Inflammatory macrophage treated with lipopolysaccharide for 4 hours (primary cell): ENCODE results near the gene ID1.
"Not testable (repeated sequence)": the region's sequence is repeated elsewhere in the genome, so short reads cannot be mapped to it uniquely, and the experiment has no call there.

Experiments used
- DNase-seq: peaks from one replicate; pipeline ENCODE4 v3.0.0-alpha.2; 2020

The ID1 gene

DNA sequence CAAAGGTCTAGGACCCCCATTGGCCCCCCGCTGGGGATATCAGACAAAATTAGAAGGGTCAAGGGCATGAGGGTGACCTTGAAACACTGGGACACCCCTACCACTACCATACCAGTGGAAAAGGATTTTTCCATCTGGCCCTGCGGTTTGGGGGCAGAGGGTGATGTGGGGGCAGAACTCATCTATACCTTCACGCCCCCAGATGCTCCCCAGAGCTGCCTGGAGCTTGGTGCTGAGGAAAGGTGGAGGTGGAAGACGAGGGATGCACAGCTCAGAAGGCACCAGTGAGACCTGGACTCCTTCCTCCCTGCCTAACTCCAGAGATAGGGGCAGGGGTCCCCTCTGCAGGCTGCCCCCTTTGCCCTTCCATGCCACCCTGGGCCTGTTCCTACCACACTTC is 33.7 kb downstream of the ID1 start:
- no peak for DNase-seq

DNA sequence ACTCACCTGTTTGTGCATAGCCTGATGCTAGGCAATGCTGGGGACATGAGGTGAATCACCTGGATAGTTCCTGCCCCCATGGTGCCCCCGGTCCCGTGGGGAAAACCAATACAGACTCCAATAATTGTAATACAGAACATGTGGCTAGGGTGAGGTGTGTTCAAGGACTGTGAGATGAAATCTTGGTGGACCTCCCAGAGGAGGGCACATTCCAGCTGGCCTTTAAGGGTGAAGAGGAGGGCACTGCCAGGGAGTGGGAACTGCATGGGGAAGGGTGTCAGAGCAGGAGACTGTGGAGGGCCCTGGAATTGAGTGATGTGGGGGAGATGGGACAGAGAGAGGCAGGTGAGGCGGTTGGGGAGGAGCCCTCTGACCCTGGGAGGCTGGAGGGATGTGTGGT is 35.2 kb downstream of the ID1 start:
- no peak for DNase-seq

DNA sequence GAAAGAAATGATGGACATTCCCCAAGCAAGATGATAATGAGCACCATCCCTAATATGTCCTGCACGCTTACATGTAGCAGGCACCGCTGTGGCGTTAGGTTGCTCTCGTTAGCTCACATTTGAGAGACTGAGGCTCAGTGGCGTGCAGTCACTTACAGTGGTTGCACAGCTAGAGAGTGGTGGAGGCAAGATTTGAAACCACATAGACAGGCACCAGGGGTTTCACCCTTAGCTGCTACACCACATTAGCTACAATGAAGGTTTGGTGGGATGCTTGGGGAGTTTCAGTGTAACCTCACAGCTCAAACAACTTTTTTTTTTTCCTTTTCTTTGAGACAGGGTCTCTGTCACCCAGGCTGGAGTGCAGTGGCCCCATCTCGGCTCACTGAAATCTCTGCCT is 36.3 kb downstream of the ID1 start:
- no peak for DNase-seq

DNA sequence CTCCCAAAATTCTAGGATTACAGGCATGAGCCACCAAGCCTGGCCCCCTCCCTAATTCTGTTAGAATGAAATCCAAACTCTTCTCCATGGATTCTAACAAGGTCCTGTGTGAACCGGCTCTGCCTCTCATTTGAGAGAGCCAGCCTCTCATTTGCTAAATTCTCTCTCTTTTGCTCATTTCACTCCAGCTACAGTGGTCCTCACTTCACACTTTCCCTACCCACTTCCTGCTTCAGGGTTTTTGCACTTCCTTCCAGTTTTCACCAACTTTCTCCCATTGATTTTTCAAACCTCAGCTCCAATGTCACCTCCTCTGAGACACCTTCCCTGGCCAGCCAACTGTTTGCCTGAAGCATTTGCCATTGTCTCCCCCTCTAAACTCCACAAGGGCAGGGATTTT is 37.7 kb downstream of the ID1 start:
- DNase-seq, result no peak

DNA sequence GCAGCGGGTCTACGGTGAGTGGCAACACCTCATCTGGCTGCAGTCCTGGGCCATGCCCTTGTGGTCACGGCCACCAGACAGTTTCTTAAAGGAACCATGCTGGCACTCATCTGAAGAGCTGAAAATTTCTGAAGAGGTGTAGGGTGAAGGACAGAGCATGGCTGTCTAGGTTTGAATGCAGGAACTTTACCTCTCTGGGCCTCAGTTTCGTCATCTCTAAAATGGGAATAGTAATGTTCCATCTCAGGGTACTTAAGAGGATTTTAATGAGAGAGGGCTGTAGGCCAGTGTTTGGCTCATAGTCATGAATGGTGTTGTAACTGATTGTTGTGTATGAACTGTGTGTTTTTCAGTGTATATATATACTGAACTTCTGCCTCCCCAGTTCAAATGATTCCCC is 38.4 kb downstream of the ID1 start:
- DNase-seq, result no peak

DNA sequence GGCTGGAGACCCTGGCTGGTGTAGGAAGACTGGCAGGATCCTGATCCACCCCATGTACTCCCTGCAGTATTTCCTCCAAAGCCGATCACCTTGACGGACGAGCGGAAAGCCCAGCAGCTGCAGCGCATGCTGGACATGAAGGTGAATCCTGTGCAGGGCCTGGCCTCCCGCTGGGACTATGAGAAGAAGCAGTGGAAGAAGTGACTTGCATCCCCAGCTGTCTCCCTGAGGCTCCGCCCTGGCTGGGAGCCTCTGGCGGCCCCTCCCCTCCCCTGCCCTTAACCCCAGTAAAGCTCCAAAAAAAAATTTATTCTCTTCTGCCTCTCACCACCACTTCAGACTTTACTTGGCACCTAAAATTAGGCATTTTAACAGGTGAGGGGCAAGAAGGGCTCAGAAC is 39.6 kb downstream of the ID1 start:
- DNase-seq, result no peak

DNA sequence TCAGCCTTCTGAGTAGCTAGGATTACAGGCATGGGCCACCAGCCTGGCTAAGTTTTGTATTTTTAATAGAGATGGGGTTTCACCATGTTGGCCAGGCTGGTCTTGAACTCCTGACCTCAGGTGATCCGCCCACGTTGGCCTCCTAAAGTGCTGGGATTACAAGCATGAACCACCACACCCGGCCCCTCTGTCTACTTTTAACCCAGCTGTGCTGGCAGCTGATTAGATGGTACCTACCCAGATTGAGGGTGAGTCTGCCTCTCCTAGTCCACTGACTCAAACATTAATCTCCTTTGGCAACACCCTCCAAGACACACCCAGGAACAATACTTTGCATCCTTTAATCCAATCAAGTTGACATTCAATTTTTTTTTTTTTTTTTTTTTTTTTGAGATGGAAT is 43.0 kb downstream of the ID1 start:
- not testable (repeated sequence) for DNase-seq

DNA sequence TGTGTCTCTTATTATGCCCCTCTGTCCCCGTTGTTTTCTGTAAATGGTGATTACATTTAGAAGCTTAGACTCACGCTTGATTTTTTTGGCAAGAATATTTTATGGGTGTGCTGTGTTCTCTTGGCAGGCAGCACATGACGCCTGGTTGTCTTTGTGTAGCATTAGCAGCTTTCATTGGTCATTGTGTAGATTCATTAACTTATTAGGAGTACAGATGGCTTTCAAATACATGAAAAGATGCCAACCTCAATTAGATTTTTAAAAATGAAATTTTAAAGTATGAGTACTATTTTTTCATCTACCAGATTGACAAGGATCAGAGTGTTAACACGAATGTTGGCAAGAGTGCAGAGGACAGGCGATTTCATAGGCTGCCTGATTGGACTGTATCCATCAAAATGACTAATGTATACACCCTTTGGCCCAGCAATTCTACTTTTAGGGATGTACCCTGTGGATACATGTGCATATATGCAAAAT is 47.9 kb downstream of the ID1 start:
- no peak for DNase-seq

DNA sequence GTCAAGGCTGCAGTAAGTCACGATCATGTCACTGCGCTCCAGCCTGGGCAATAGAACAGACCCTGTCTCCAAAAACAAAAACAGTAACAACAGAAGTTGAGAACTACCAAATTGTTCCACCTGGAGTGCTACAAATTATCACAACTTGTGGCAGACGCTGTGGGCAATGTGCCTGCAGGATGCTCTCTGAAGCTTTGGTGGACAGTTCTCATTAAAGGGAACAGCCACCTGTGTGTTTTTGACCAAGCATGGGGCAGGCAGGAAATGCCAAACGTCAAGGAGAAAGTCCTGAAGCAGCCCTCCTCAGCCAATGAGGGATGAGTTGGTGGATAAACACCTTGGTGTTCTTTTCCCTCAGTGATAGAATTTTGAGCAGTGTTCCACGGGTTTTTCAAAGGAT is 48.5 kb downstream of the ID1 start:
- DNase-seq, result no peak

DNA sequence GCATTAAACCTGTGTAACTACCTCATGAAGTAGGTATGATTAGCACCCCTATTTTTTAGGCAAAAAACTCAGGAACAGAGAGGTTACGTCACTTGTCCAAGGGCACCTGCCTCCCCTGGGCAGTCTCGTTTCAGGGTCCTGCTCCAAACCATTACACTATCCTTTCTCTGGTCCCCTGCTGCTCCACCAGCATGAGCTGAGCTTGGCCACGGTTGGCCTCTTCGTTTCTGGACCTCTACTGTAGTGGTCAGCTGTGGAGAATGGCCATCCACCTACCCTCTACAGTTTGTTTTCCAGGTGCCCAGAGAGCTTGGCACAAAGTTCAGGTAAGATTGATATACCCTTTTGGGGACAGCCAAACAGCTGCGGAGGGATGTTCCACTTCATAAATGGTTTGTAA is 49.4 kb downstream of the ID1 start:
- DNase-seq, result no peak
